PC-9 (cell line): ENCODE results near the gene MIER2.

Experiments
- EZH2 ChIP-seq: fragments of 200-600 bp; sonication (generic); IDR thresholded peaks from 2 replicates; pipeline ENCODE4 v1.8.0; 2017; ENCODE audit warnings: antibody characterized with exemption, low read depth
- TF ChIP-seq, protein P1 (sequence below): fragments of 200-600 bp; sonication (generic); conservative IDR thresholded peaks from 2 replicates; pipeline ENCODE4 v1.6.1; 2017; ENCODE audit warnings: mixed run types, antibody characterized with exemption, mild to moderate bottlenecking, moderate library complexity

DNA sequence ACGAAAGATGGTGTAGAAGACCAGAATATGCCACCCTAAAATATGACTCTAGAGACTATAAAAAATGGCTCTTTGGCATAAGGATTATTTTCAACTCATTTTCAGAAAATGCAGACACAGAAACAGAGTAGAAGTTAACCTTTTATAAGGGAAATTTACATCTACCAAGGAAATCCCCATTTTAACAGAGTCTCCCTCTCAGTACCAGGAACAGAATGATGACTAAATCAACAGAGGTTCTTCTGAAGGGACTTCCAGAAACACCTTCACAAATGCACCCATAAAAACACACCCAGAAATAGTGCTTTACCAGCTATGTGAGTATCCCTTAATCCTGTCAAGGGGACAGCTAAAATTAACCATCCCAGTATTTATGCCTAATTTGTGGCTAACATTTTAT lies 82.5 kb downstream of the MIER2 start:
- TF ChIP-seq, protein P1, sequence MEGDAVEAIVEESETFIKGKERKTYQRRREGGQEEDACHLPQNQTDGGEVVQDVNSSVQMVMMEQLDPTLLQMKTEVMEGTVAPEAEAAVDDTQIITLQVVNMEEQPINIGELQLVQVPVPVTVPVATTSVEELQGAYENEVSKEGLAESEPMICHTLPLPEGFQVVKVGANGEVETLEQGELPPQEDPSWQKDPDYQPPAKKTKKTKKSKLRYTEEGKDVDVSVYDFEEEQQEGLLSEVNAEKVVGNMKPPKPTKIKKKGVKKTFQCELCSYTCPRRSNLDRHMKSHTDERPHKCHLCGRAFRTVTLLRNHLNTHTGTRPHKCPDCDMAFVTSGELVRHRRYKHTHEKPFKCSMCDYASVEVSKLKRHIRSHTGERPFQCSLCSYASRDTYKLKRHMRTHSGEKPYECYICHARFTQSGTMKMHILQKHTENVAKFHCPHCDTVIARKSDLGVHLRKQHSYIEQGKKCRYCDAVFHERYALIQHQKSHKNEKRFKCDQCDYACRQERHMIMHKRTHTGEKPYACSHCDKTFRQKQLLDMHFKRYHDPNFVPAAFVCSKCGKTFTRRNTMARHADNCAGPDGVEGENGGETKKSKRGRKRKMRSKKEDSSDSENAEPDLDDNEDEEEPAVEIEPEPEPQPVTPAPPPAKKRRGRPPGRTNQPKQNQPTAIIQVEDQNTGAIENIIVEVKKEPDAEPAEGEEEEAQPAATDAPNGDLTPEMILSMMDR, result no peak
- no peak for TF ChIP-seq EZH2
